Measurements from ENCODE around the gene C1RL.
A peak's percentile ranks its signal among the peaks of the same experiment; 100 is the strongest.

The C1RL gene

DNA sequence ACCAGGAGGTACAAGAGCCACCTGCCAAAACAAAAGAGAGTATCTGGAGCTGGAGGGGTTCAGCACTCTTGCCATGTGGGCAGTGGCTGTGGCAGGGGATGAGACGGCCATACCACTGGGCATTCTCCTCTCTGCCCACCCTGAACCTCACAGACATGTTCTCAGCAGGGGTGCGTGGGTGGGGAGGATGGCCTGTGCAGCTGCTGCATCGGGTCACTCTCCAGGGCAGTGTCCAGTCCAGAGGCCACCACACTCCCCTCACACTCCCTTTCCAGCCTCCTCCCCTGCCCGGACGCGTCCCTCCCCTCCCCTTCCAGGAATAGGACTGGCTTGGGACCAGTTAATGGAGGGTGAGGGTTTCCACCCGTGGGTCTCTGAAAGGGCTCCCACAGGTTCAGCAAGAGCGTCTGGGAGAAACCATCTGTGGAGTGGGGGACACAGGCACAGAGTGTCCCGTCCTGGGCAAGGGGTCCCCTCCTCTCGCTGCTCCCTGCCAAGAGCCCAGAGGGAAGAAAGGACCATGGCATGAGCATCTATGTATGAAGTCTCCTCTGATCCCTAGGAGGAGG, 17.3 kb downstream of the C1RL start:
- DNase-seq: no peak

DNA sequence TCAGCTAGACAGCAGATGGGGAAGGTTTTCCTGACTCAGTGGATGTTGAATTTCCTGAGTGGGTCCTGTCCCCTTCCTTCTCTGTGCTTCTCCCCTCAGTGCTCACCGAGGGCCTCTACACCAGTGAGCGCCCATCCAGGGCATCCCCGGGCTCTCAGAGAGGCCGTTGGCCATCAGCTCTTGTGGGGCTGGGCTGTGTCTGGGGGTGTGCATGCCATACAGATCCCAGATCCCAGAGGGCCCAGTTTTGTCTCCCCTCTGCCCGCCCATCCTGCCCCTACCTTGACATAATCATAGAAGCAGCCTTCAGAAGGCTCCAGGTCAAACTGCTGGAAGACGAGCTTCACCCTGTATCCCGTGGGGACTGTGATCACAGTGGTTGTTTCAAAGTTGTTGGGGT, 17.8 kb downstream of the C1RL start:
- DNase-seq: no peak

GRCh38 chr12:7090222-7090998, 18.6 kb downstream of the C1RL start:
- DNase-seq: no peak

GRCh38 chr12:7089196-7089871, 19.7 kb downstream of the C1RL start:
- no peak for DNase-seq

GRCh38 chr12:7083125-7083524, 25.9 kb downstream of the C1RL start:
- no peak for DNase-seq

DNA sequence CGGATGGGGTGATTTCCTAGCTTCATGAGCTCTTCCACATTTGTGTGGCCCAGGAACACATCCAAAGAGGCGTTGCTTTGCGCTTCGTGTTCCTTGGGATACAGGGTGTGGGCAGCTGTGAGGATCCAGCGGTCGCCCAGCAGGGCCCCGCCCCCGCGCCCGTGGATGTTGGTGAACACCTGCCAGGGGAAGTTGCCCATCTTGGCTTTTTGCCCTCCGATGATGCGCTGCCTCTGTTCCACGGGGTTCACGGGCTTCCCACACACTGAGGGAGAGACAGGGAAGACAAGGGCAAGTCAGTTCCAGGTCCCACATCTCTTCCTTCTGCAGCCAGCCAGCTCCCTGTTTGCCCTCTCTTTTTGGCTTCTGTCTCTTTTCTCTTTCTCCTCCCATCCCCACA, 28.0 kb downstream of the C1RL start:
- no peak for DNase-seq

GRCh38 chr12:7079826-7080125, 29.2 kb downstream of the C1RL start:
- DNase-seq: no peak

DNA sequence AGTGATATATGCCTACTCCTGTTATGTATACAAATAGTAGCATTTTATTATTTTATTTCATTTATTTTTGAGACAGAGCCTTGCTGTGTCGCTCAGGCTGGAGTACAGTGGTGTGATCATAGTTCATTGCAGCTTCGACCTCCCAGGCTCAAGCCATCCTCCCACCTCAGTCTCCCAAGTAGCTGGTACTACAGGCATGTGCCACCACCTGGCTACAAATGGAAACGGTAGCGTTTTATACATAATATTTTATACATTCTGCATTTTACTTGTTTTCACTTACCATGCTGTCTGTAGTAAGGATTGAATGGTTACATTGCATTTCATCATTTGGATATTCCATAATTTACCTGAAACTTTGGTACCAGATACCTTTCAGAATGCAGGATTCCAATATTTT, 30.9 kb downstream of the C1RL start:
- DNase-seq: no peak

DNA sequence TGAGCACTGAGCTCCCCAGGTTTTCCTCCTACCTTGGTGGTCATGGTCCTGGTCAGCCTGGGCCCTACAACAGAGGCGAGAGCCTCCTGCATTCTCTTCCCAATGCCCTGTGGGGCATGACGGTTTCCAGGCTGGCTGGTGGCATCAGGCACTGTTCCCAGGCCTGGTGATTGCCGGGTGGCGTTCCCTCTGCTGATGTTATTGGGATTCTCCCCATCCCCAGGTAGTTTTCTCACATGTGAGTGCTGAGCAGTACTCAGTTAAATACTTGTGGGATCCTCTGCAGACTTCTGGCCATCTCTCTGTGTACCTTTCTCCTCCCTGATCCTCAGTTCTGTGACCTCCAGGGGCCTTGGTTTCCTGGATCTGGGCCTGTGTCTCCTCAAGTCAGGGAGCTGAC, 32.5 kb downstream of the C1RL start:
- DNase-seq: no peak

DNA sequence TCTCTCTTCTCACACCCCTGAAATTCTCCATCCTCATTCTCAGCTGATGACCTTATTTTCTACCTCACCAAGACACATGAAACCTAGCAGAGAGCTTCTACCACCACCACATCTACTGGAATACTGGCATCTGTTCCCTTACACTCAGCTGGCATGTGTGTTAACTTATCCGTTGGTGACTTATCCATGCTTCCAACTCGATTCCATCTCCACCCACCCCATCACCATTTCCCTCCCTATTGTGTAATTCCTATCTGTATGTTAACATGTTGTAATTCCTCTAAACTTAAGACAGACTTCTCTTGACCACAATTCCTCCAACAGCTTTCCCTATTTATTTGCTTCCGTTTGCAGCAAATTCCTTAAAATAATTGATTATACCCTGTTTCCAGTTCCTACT, 33.1 kb downstream of the C1RL start:
- DNase-seq: peak in 1 of 2 donors; percentile 10

GRCh38 chr12:7075518-7075917, 33.5 kb downstream of the C1RL start:
- DNase-seq: no peak

GRCh38 chr12:7073946-7074345, 35.1 kb downstream of the C1RL start:
- no peak for DNase-seq

GRCh38 chr12:7072554-7072953, 36.5 kb downstream of the C1RL start:
- DNase-seq: no peak

DNA sequence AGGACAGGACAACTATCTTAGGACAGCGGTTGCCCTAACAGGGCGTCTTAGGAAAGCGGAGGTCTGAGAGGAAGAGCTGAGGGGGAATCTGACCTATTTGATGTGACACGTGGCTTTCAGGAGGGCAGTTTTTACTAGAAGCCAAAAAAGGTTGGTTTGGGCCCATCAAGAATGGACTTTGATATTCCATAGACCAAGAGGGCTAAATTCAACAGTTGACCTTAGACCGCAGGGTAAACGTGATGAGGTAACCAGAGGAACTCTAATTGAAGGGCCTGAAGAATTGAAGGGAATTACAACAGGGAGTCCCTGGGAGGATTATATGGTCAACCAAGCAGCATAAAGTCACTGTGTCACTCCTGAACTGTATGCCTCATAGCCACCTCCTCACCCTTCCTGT, 37.0 kb downstream of the C1RL start:
- DNase-seq: no peak

GRCh38 chr12:7069386-7069785, 39.6 kb downstream of the C1RL start:
- no peak for DNase-seq

- no peak for DNase-seq
These were observed 40.0 kb downstream of the C1RL start for GRCh38 chr12:7068994-7069346.

- peak in 1 of 2 donors; percentile 13 for DNase-seq
These were observed 40.6 kb downstream of the C1RL start for GRCh38 chr12:7068240-7068993.

- DNase-seq: no peak
These were observed 41.9 kb downstream of the C1RL start for GRCh38 chr12:7067096-7067495.

GRCh38 chr12:7066596-7066995, 42.4 kb downstream of the C1RL start:
- no peak for DNase-seq

DNA sequence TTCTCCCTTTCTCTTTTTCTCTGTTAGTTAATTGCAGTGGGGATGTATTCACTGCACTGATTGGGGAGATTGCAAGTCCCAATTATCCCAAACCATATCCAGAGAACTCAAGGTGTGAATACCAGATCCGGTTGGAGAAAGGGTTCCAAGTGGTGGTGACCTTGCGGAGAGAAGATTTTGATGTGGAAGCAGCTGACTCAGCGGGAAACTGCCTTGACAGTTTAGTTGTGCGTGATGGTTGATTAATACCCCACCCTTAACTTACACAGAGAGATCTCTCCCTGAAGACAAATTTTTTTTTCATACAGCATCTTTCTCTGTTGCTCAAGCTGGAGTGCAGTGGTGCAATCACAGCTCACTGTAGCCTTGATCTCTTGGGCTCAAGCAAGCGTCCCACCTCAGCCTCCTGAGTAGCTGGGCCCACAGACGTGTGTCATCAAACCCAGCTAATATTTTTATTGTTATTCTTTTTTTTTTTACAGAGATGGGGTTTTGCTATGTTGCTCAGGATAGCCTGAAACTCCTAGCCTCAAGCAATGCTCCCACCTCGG, 43.9 kb downstream of the C1RL start:
- no peak for DNase-seq

DNA sequence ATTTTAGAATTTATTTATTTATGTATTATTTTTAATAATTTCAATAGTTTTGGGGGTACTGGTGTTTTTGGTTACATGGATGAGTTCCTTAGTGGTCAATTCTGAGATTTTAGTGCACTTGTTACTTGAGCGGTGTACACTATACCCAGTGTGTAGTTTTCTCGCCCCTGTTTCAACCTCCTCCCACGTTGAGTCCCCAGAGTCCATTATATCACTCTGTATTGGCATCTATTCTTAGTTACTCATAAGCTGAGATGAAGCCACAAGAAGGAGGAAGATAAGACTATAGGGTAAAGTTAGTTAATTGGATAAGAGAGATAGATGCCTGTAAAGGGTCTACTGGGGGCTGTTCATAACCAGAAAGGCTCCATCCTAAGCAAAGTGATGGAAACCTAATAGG, 44.5 kb downstream of the C1RL start:
- no peak for DNase-seq

DNA sequence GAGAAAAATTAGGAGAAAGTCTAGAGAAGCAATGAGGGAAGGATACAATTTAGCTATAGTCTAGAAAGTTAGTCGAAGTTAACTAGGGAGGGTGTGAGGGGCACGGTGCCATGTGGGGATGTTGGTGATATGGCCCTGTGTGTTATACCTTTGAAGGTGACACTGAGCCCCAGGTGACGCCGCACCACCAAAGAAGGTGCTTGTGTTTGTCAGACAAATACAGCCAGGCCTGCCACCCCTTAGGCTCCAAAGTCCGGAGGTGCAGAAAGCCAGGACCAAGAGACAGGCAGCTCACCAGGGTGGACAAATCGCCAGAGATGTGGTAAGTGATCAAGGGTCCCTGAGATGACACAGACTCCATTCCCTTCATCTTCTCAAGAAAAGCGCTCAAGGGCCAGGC, 47.4 kb downstream of the C1RL start:
- no peak for DNase-seq

- DNase-seq: no peak
These were observed 47.9 kb downstream of the C1RL start for GRCh38 chr12:7061138-7061537.
